HepG2 (cell line): ENCODE data around the gene TOX2. TPM values are rescaled to one million over a fixed set of nuclear protein-coding genes. Genes with fewer than 3 reads are reported as not detected.

Experiments used
- FOXJ3 ChIP-seq: sonication (generic); formaldehyde crosslinking; IDR thresholded peaks from 2 replicates; pipeline ENCODE4 v1.4.0; 2020; ENCODE audit warnings: missing genetic modification reagents, mild to moderate bottlenecking, borderline replicate concordance
- NFKB2 ChIP-seq: sonication (generic); formaldehyde crosslinking; IDR thresholded peaks from 2 replicates; pipeline ENCODE4 v1.4.0; 2020; ENCODE audit warnings: missing genetic modification reagents, borderline replicate concordance
- SKI ChIP-seq: fragments of 450-650 bp; IDR thresholded peaks from one replicate; pipeline ENCODE4 v1.6.1; 2018; ENCODE audit warnings: mild to moderate bottlenecking; ENCODE audit not compliant: partially characterized antibody
- SRSF4 ChIP-seq: fragments of 200-400 bp; formaldehyde crosslinking; IDR thresholded peaks from one replicate; pipeline ENCODE4 v1.6.1; 2018; ENCODE audit warnings: mild to moderate bottlenecking, low read depth, low read length, moderate library complexity; ENCODE audit not compliant: poor library complexity, severe bottlenecking
- WIZ ChIP-seq: sonication (generic); formaldehyde crosslinking; IDR thresholded peaks from 2 replicates; pipeline ENCODE4 v1.5.1; 2020; ENCODE audit warnings: mild to moderate bottlenecking, missing genetic modification reagents
- ZFY ChIP-seq: sonication (generic); formaldehyde crosslinking; IDR thresholded peaks from 2 replicates; pipeline ENCODE4 v1.4.0; 2020; ENCODE audit warnings: missing genetic modification reagents
- ZNF572 ChIP-seq: sonication (generic); formaldehyde crosslinking; IDR thresholded peaks from 2 replicates; pipeline ENCODE4 v1.5.1; 2020; ENCODE audit warnings: mild to moderate bottlenecking, missing genetic modification reagents
- ZNF607 ChIP-seq: sonication (generic); formaldehyde crosslinking; IDR thresholded peaks from 2 replicates; pipeline ENCODE4 v1.5.1; 2020; ENCODE audit warnings: missing genetic modification reagents, mild to moderate bottlenecking, borderline replicate concordance
- ZNF782 ChIP-seq: sonication (generic); formaldehyde crosslinking; IDR thresholded peaks from 2 replicates; pipeline ENCODE4 v1.4.0; 2020; ENCODE audit warnings: missing genetic modification reagents, mild to moderate bottlenecking, borderline replicate concordance
- polyA plus RNA-seq, 8 experiments: library from polyadenylated mRNA; depleted of rRNA in 3 of 8; stranded (reverse) in 7 of 8; unstranded in 1 of 8; fragments of >200 nt; fragmentation: Illumina TruSeq in 4 of 8; extraction: Trizol in 4 of 8; gene quantifications; 2 replicates each; pipeline versions ENCODE4 v1.2.1 to v1.2.3, GENCODE V29; 2011 to 2016; ENCODE audit warnings: low read depth in 4 of 8, missing spikeins in 1 of 8, mixed read lengths in 1 of 8; ENCODE audit not compliant: insufficient read depth in 1 of 8
- total RNA-seq, 5 experiments: library from RNA; depleted of rRNA; stranded (reverse); fragments of >200 nt; fragmentation: Illumina TruSeq; extraction: Trizol; gene quantifications; 2 replicates each; pipeline ENCODE4 v1.2.3, GENCODE V29; 2016; ENCODE audit warnings: low read depth in 1 of 5
- TF ChIP-seq, protein P1 (sequence below), 2 experiments: sonication (generic) in 1 of 2; formaldehyde crosslinking in 1 of 2; IDR thresholded peaks; 2 replicates each; pipeline versions ENCODE4 v1.5.1 to v1.6.1; 2011 to 2020; ENCODE audit warnings: borderline replicate concordance in 1 of 2, low read depth in 1 of 2, low read length in 1 of 2, mild to moderate bottlenecking in 1 of 2, missing genetic modification reagents in 1 of 2, moderate library complexity in 1 of 2
- TF ChIP-seq, protein P2 (sequence below): sonication (generic); formaldehyde crosslinking; IDR thresholded peaks from 2 replicates; pipeline ENCODE4 v1.4.0; 2020; ENCODE audit warnings: mild to moderate bottlenecking, missing genetic modification reagents
- TF ChIP-seq, protein P3 (sequence below): IDR thresholded peaks from 2 replicates; pipeline ENCODE4 v1.6.1; 2016; ENCODE audit warnings: low read depth, control low read depth
- TF ChIP-seq, protein P4 (sequence below): sonication (generic); formaldehyde crosslinking; IDR thresholded peaks from 2 replicates; pipeline ENCODE4 v1.4.0; 2020; ENCODE audit warnings: mild to moderate bottlenecking, missing genetic modification reagents
- TF ChIP-seq, protein P5 (sequence below): IDR thresholded peaks from 2 replicates; pipeline ENCODE4 v1.4.0; 2020; ENCODE audit warnings: mild to moderate bottlenecking, missing genetic modification reagents

TOX2 gene
- total and polyA plus RNA-seq, 2 of the 13 experiments (the other 11 are each of a cell fraction or from before 2014, with no cell fraction given): not detected

DNA sequence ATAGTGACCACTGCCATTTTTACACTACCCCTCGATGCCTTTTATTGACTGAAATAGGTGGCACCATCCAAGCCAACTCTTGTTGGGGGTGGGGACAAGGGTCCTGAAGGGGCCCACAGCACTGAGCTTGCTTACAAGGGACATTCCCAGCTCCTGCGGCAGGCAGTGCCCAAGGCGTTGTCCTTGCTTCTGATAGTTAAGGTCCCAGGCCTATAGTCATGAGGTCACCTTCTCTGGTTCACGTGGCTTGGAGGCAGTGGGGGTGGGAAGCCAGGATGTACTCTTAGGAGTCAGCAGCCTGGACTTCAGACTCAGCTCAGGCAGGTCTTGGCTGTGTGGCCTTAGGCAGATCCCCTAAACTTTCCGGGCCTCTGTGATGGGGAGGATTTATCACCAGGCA lies 48.6 kb downstream of the TOX2 start (continued):
- TF ChIP-seq, protein P1, sequence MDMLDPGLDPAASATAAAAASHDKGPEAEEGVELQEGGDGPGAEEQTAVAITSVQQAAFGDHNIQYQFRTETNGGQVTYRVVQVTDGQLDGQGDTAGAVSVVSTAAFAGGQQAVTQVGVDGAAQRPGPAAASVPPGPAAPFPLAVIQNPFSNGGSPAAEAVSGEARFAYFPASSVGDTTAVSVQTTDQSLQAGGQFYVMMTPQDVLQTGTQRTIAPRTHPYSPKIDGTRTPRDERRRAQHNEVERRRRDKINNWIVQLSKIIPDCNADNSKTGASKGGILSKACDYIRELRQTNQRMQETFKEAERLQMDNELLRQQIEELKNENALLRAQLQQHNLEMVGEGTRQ (IDR thresholded peaks at IDR 0.05; ENCODE audit: low read depth, low read length): peak; percentile 28; the same call in 1 of the 2 replicates
- TF ChIP-seq, protein P1 (CRISPR knock-in tag; IDR thresholded peaks at IDR 0.05; ENCODE audit: borderline replicate concordance): no peak; the same call in 1 of the 2 replicates
- TF ChIP-seq WIZ (CRISPR knock-in tag): 0 out of 2 replicates have a peak, but pooled peaks have one; percentile 73
- TF ChIP-seq ZNF572 (CRISPR knock-in tag): no peak
- TF ChIP-seq, protein P2, sequence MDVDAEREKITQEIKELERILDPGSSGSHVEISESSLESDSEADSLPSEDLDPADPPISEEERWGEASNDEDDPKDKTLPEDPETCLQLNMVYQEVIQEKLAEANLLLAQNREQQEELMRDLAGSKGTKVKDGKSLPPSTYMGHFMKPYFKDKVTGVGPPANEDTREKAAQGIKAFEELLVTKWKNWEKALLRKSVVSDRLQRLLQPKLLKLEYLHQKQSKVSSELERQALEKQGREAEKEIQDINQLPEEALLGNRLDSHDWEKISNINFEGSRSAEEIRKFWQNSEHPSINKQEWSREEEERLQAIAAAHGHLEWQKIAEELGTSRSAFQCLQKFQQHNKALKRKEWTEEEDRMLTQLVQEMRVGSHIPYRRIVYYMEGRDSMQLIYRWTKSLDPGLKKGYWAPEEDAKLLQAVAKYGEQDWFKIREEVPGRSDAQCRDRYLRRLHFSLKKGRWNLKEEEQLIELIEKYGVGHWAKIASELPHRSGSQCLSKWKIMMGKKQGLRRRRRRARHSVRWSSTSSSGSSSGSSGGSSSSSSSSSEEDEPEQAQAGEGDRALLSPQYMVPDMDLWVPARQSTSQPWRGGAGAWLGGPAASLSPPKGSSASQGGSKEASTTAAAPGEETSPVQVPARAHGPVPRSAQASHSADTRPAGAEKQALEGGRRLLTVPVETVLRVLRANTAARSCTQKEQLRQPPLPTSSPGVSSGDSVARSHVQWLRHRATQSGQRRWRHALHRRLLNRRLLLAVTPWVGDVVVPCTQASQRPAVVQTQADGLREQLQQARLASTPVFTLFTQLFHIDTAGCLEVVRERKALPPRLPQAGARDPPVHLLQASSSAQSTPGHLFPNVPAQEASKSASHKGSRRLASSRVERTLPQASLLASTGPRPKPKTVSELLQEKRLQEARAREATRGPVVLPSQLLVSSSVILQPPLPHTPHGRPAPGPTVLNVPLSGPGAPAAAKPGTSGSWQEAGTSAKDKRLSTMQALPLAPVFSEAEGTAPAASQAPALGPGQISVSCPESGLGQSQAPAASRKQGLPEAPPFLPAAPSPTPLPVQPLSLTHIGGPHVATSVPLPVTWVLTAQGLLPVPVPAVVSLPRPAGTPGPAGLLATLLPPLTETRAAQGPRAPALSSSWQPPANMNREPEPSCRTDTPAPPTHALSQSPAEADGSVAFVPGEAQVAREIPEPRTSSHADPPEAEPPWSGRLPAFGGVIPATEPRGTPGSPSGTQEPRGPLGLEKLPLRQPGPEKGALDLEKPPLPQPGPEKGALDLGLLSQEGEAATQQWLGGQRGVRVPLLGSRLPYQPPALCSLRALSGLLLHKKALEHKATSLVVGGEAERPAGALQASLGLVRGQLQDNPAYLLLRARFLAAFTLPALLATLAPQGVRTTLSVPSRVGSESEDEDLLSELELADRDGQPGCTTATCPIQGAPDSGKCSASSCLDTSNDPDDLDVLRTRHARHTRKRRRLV (CRISPR knock-in tag): no peak
- TF ChIP-seq ZFY (CRISPR knock-in tag): 0 out of 2 replicates have a peak, but pooled peaks have one; percentile 14
- 0 out of 2 replicates have a peak, but pooled peaks have one; percentile 66 for TF ChIP-seq ZNF607 (CRISPR knock-in tag)
- no peak for TF ChIP-seq FOXJ3 (CRISPR knock-in tag)
- TF ChIP-seq, protein P3, sequence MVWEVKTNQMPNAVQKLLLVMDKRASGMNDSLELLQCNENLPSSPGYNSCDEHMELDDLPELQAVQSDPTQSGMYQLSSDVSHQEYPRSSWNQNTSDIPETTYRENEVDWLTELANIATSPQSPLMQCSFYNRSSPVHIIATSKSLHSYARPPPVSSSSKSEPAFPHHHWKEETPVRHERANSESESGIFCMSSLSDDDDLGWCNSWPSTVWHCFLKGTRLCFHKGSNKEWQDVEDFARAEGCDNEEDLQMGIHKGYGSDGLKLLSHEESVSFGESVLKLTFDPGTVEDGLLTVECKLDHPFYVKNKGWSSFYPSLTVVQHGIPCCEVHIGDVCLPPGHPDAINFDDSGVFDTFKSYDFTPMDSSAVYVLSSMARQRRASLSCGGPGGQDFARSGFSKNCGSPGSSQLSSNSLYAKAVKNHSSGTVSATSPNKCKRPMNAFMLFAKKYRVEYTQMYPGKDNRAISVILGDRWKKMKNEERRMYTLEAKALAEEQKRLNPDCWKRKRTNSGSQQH (CRISPR knock-in tag): peak; percentile 55; the same call in 1 of the 2 replicates
- no peak for TF ChIP-seq ZNF782 (CRISPR knock-in tag)
- TF ChIP-seq, protein P4, sequence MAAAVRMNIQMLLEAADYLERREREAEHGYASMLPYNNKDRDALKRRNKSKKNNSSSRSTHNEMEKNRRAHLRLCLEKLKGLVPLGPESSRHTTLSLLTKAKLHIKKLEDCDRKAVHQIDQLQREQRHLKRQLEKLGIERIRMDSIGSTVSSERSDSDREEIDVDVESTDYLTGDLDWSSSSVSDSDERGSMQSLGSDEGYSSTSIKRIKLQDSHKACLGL (CRISPR knock-in tag): no peak
- TF ChIP-seq, protein P5, sequence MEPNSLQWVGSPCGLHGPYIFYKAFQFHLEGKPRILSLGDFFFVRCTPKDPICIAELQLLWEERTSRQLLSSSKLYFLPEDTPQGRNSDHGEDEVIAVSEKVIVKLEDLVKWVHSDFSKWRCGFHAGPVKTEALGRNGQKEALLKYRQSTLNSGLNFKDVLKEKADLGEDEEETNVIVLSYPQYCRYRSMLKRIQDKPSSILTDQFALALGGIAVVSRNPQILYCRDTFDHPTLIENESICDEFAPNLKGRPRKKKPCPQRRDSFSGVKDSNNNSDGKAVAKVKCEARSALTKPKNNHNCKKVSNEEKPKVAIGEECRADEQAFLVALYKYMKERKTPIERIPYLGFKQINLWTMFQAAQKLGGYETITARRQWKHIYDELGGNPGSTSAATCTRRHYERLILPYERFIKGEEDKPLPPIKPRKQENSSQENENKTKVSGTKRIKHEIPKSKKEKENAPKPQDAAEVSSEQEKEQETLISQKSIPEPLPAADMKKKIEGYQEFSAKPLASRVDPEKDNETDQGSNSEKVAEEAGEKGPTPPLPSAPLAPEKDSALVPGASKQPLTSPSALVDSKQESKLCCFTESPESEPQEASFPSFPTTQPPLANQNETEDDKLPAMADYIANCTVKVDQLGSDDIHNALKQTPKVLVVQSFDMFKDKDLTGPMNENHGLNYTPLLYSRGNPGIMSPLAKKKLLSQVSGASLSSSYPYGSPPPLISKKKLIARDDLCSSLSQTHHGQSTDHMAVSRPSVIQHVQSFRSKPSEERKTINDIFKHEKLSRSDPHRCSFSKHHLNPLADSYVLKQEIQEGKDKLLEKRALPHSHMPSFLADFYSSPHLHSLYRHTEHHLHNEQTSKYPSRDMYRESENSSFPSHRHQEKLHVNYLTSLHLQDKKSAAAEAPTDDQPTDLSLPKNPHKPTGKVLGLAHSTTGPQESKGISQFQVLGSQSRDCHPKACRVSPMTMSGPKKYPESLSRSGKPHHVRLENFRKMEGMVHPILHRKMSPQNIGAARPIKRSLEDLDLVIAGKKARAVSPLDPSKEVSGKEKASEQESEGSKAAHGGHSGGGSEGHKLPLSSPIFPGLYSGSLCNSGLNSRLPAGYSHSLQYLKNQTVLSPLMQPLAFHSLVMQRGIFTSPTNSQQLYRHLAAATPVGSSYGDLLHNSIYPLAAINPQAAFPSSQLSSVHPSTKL (CRISPR knock-in tag): peak; percentile 54; the same call in 1 of the 2 replicates
- no peak for TF ChIP-seq NFKB2 (CRISPR knock-in tag)
- TF ChIP-seq SKI: no peak
- no peak for TF ChIP-seq SRSF4
